SH-SY5Y (cell line): Measurements from ENCODE around the gene GCM1.

Experiments used
- GATA2 ChIP-seq: IDR thresholded peaks from 2 replicates; pipeline ENCODE4 v1.6.1; 2011; ENCODE audit warnings: mild to moderate bottlenecking, low read depth, low read length
- GATA3 ChIP-seq: IDR thresholded peaks from 2 replicates; pipeline ENCODE4 v1.6.1; 2011; ENCODE audit warnings: low read depth, mild to moderate bottlenecking, low read length, moderate library complexity

DNA sequence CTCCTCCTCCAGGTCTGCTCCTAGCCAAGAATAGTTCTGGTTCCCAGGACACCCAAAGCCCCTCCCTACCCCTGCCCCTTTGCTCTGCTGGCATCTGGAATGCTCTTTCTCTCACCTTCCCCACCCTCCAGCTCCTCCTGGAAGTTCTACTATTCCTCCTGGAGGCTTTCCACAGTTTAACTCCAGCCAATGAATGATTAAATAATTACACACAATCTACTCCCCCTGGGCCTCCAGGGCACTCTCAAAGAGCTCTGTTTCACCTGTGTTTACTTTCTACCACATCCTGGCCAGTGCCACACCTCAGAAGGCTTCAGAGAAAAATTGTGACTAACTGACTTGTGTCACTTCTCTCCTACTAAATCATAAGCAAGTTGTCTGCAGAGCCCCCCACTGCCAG lies 36.2 kb downstream of the GCM1 start:
- no peak for TF ChIP-seq GATA2
- TF ChIP-seq GATA3 = no peak
